ENCODE results near the gene TFB1M.
"Not testable (repeated sequence)": the region's sequence is repeated elsewhere in the genome, so short reads cannot be mapped to it uniquely, and the experiment has no call there.

Gene TFB1M

GRCh38 chr6:155271145-155271544 lies 43.1 kb downstream of the TFB1M start:
- no peak overlapping the region for H3K4me3 ChIP-seq (replicated peaks; ENCODE audit: low read depth, low read length)
- DNase-seq (ENCODE audit: low read depth), result no peak
- no peak for TF ChIP-seq CTCF (IDR thresholded peaks at IDR 0.05; ENCODE audit: low read length, missing control alignments)

GRCh38 chr6:155270561-155271091 lies 43.7 kb downstream of the TFB1M start:
- no peak for TF ChIP-seq CTCF (IDR thresholded peaks at IDR 0.05; ENCODE audit: low read length, missing control alignments)
- H3K4me3 ChIP-seq (replicated peaks; ENCODE audit: low read depth, low read length), result no peak overlapping the region

GRCh38 chr6:155269765-155270164 lies 44.5 kb downstream of the TFB1M start:
- H3K4me3 ChIP-seq (replicated peaks; ENCODE audit: low read depth, low read length), result no peak overlapping the region
- no peak for DNase-seq (ENCODE audit: low read depth)
- no peak for TF ChIP-seq CTCF (IDR thresholded peaks at IDR 0.05; ENCODE audit: low read length, missing control alignments)

More at GRCh38 chr6:155270561-155271091, 43.7 kb downstream of the TFB1M start:
- no peak for DNase-seq (ENCODE audit: low read depth)

- peak; percentile 68 for TF ChIP-seq CTCF (IDR thresholded peaks at IDR 0.05; ENCODE audit: low read length, missing control alignments)
- not testable (repeated sequence) for H3K4me3 ChIP-seq (replicated peaks; ENCODE audit: low read depth, low read length)
- DNase-seq (ENCODE audit: low read depth), result peak; percentile 60
Measured at GRCh38 chr6:155268088-155268867, 46.0 kb downstream of the TFB1M start.

- no peak for DNase-seq (ENCODE audit: low read depth)
- no peak overlapping the region for H3K4me3 ChIP-seq (replicated peaks; ENCODE audit: low read depth, low read length)
- TF ChIP-seq CTCF (IDR thresholded peaks at IDR 0.05; ENCODE audit: low read length, missing control alignments), result no peak
Measured at GRCh38 chr6:155267411-155267810, 46.9 kb downstream of the TFB1M start.

GRCh38 chr6:155265843-155266535 lies 48.3 kb downstream of the TFB1M start:
- no peak for DNase-seq (ENCODE audit: low read depth)
- no peak overlapping the region for H3K4me3 ChIP-seq (replicated peaks; ENCODE audit: low read depth, low read length)
- no peak for TF ChIP-seq CTCF (IDR thresholded peaks at IDR 0.05; ENCODE audit: low read length, missing control alignments)

Data from fibroblast of pulmonary artery (primary cell).